HL-60/S4 treated with phorbol 12-myristate 13-acetate at 8.2 ng/mL for 4 days and 3 days (cell line): Measurements from ENCODE around the gene WRAP73.

Experiments
- in situ Hi-C: fragments of 300-500 bp; cut with MboI; formaldehyde crosslinking; loops from 2 replicates; pipeline ENCODE4 v1.15.0; 2022; ENCODE audit warnings: low sequenced_read_pairs

WRAP73 gene

GRCh38 chr1:3617806-3618345, 32.0 kb downstream of the WRAP73 start:
- in situ Hi-C loops: no loop called here

DNA sequence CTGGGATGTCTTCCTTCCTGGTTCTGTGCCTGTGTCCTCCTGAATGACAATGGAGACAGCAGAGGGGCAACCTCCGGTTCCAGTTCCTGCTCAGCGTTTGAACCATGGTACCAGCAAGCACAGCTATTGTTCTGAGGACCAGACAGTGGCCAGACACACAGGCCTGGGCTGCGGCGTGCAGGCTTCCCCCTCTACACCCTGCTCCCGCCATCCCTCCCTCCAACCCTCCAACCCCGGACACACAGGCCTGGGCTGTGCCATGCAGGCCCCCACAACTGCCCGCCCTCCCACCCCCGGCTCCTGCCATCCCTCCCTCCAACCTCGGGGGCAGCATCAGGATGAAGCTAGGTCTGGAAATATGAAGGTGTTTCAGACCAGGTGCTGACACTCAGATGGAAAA, 33.0 kb downstream of the WRAP73 start:
- in situ Hi-C loops: no loop called here

DNA sequence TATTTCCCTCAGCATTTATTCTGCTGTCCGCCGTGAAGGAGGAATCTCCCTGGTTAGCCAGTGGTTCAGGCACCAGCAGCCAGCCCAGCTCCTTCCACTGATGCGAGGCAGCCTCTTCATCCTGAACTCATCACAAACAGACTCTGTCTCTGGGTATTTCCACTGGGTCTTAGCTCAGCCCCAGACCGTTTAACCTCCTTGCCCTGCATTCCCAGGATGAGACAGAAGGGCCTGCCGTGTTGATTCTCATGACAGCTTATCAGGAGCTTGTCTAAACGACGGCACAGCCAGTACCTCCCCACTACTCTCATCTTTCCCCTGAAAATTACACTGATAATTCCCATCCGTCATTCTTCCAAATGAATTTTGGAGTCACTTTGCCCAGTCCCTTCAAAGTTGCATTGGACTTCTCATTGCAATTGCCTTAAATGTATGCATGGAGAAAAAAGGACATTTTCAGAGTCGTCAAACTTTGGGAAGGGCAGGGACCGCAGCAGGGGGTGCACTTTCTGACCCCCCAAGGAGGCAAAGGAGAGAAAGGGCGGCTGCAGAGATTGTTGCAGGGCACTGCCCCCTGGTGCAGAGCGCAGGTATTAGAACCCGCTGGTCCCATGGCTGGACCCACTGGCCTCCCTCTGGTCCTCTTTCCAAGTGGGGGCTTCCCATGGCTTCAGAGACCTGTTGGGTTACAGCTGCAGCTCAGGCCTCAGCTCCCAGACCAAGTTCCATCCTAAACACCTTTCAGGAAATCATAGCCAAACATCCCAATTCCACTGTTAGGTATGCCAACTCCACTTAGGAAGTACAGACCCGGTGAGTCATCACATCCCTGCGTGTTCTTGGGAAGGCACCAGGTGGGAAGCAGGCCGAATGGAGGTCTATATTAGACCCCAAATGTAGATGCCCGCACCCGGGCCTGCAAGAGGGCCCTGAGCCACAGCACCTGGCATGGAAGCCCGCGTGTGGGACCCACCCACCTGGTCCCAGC, 34.9 kb downstream of the WRAP73 start:
- in situ Hi-C loops: no loop called here

DNA sequence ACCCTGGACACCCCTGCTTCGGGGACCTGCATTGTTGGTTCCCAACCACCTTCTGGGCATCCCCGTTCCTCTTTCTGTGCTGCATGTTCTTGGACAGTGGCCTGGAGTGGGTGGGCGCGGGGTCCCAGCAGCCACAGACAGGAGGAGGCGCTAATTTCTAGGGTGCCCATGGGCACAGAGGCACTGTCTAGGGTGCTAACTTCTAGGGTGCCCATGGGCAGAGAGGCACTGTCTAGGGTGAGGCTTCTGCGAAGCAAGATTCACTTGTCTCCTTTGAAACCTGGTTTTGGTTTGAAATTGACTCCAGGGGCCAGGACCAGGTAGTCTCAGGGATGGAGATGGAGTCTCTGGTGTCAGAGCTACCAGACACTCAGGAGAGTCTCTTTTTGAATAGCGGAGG, 37.8 kb downstream of the WRAP73 start:
- in situ Hi-C loops: no loop called here

DNA sequence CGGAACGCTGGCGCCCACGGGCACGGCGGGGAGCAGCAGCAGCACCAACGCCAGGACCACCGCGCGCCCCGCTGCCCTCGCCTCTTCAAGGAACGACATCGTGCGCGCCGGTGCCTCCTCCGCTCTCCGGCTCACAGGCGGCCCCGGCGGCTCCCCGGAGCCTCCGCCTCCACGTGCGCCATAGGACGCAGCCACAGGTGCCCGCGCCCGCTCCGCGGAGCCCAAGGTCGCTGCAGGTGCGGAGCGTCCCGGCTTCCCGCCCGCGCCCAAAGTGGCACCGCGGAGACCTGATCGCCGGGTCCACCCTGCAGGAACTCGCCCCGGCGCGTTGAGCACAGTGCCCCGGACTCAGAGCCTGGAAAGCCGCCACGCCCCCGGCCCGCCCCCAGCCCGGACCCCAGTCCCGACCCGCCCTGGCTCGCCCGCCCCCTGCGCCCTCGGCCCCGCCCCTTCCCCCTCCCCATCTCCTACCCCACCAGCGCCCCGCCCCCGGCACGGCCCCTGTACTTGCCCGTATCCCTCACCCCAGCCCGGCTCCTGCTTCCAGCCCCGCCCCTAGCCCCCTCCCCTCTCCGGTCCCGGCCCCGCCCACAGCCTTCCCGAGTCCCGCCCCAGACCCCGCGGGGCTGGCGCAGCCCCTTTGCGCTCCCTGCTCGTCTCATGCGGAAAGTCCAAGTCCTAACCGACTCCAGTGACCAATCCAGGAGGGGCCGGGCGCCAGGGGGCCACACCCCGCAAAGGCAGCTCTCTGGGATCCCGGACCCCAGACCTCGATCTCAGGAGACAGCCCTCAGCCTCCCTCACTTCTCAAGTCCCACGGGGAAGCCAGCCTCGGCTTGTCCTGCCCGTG, 38.5 kb downstream of the WRAP73 start, which contains the start of gene MEGF6:
TSS of gene MEGF6 (minus strand) at position 339 of the 850 bp plus-strand sequence. CDS start at position 99, 240 bp downstream.
- in situ Hi-C loops: no loop called here

DNA sequence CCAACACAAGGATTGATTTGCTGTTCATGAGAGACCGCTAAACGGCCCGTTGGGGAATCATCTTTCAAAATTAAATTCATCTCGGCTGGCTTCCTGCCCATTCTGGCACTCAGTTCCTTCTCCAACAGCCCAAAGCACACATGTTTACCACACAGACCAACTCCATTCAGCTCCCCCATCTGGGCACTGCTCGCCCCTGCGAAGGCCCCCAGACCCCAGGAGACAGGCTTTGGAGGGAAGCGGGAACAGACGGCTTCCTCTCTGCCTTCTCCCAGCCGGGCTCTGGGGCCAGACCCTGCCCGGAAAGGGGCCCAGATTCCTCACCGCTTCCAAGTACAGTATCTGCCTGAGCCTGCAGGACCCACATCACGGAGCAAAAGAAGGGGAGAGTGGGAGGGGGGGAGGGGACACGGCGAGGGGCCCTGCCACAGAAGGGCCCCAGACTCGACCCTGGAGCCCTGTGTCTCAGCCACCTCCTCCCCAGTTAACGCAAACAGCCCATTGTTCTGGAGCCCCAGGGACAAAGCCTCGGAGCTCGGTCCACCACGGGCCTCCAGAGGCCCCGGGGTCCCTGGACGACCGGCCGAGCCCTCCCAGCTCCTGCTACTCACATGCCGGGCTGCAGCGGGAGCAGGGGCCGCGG, 39.3 kb downstream of the WRAP73 start:
- in situ Hi-C loops: no loop called here

GRCh38 chr1:3609769-3610526, 40.0 kb downstream of the WRAP73 start:
- in situ Hi-C loops: no loop called here

GRCh38 chr1:3609016-3609768, 40.7 kb downstream of the WRAP73 start:
- in situ Hi-C loops: no loop called here

- in situ Hi-C loops: no loop called here
Observed at GRCh38 chr1:3608154-3608553, 41.7 kb downstream of the WRAP73 start.

- in situ Hi-C loops: no loop called here
Observed at GRCh38 chr1:3607703-3608065, 42.2 kb downstream of the WRAP73 start.

GRCh38 chr1:3606779-3607702, 42.9 kb downstream of the WRAP73 start:
- in situ Hi-C loops: no loop called here

DNA sequence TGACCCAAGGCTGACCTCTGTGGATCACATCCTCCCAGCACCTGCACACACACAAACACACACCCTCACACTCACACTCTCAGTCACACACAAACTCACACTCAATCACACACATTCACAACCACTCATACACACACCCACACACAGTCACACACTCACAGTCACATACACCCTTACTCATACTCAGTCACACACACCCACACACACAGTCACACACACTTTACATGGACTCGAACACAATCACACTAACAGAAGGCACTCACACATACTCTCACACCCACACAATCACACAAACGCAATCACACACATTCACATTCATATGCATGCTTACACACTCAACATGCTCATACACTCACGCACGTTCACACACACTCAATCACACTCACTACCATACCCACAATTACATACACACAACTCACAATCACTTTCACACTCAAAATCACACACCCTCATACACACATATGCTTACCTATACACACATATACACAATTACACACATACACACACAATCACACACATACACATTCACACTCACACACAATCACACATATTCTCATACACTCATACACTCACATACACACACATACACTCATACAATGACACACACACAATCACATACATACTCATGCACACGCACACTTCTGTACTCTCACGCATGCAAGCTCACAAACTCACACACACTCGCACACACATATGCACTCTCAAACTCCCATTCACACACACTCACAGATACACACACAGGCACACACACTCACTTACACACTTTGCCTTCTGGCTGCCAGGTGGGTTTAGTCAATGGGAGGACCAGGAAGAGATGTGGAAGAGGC, 44.7 kb downstream of the WRAP73 start:
- in situ Hi-C loops: no loop called here

DNA sequence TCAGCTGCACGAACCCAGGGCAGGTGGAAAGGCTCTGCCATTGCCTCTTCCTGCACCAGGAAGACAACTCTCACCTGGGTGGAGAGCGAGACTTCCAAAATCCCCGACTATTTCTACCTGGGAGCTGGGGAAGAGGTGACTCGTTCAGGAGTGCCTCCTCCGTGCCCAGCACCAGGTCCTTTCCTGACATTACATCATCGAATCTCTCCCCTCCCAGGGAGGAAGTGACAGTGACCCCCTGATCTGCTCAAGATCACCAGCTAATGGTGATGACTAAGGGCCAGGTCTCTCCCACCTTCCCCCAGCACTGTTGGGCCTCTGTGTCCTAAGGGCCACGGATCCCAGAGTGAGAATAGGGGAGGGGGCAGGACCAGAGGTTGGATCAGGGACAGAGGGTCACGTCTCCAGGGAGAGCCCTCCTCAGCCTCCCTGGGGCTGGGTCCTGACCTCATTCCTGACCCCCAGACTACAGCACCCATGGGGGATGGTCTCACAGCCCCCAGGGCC, 45.4 kb downstream of the WRAP73 start:
- in situ Hi-C loops: no loop called here

DNA sequence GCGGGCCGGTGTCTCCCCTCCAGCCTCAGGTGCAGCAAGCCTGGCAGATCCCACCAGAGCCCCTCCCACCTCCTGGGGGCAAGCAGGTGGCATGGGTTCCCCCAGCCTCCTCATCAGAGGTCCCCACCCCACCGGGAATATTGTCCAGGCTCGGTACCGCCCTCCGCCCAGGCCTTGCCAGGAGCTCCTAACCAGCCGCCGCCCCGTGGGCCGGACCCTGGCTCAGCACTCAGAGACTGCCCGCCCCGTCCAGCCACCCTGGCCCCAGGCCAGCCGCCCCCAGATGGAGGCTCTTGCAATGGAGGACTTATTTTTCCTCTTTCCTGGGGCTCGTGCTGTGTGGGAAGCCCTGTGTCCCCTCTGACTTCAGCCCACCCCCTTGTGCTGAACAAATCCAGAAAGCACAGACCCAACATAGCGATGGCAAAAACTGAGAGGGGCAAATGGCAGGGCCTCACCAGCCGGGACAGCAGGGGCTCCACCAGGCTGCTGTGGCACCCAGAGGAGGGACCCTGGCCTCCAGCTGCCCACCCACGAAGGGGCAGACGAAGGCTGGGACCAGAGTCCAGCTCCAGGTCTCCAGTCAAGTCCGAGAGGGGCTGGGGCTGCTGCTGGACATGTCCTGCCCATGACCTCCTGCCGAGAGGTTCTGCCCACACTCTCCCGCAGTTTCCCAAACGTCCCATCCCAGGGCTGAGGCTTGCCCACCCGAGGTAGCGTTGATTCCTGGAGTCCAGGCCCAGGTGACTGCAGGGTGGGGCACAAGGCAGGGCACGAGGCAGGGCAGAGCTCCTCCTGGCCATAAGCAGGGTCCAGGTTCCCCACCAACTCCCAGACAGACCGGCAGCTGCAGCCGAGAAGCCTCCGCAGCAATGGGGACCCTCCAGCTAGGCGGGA, 46.1 kb downstream of the WRAP73 start:
- in situ Hi-C loops: no loop called here

DNA sequence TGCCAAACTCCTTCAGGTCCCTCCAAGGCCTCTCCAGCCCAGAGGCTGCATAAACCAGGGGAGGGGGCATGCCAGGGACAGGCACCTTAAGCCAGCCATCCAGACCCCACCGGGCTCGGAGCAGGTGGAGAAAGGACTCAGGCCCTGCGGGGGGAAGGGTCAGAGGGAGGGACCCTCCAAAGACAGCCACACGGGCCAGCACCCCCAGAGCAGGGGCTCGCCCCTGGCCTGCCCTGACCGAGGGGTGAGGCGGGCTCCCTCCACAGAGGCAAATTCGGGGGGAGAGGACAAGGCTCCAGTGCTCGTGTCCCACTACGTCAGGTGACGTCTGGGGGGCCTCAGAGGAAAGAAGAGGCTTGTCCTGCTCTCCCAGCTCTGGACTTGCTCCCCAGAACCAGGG, 46.7 kb downstream of the WRAP73 start:
- in situ Hi-C loops: no loop called here

GRCh38 chr1:3602375-3602774, 47.5 kb downstream of the WRAP73 start:
- in situ Hi-C loops: no loop called here
